Measurements from ENCODE around the gene KRT40.

Gene KRT40

DNA sequence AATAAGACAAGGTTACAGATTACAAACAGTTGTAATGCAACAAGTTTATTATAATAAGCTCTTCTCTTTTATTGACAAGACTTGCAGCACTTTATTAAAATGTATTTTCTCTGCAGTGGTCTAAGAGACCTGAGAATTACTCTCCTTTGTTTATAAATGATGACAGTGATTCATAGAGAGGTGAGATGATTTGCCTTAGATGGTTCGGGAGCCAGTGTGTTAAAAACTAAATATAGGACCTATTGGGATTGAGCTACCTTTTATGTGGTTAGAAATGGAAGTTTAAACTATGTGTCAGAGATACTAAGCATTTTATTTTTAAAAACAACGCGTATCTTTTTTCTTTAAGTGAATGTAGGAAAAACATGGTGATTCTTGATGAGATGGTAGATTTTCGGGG, 12.7 kb upstream of the KRT40 start:
- DNase-seq (ENCODE audit: low read depth), result no peak

- no peak for DNase-seq (ENCODE audit: low read depth)
Observed at GRCh38 chr17:40995116-40995515, 11.0 kb upstream of the KRT40 start.

DNA sequence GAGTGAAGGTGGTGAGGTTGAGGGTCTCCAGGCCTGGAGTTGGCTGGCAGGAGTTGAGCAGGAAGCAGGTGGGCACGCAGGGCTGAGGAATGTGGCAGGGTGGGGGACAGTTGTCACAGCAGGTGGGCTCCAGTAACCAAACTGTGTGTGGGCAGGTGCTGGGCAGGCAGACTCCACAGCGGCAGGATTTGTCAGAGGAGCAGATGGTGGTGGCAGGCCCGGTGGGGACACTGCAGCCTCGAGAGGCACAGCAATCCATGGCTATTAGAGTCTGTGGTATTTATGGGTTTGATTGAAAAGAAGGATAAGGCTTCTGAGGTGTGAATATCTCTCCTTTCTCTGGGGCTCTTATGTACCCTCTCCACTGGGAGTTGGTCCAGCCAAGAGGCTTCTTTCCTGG, 9.7 kb upstream of the KRT40 start, which contains the start of gene KRTAP3-3:
Gene KRTAP3-3, minus strand, starts transcription at position 326 of the 400 bp plus-strand sequence. Its CDS starts 67 bp downstream, at position 259.
- DNase-seq (ENCODE audit: low read depth), result no peak

GRCh38 chr17:40993084-40993483, 9.0 kb upstream of the KRT40 start:
- DNase-seq (ENCODE audit: low read depth), result no peak

- no peak for DNase-seq (ENCODE audit: low read depth)
Observed at GRCh38 chr17:40992666-40993065, 8.5 kb upstream of the KRT40 start.

- no peak for DNase-seq (ENCODE audit: low read depth)
Observed at GRCh38 chr17:40986920-40987319, 2.8 kb upstream of the KRT40 start.

- no peak for DNase-seq (ENCODE audit: low read depth)
Observed at GRCh38 chr17:40981115-40981514, 3.0 kb downstream of the KRT40 start.

DNA sequence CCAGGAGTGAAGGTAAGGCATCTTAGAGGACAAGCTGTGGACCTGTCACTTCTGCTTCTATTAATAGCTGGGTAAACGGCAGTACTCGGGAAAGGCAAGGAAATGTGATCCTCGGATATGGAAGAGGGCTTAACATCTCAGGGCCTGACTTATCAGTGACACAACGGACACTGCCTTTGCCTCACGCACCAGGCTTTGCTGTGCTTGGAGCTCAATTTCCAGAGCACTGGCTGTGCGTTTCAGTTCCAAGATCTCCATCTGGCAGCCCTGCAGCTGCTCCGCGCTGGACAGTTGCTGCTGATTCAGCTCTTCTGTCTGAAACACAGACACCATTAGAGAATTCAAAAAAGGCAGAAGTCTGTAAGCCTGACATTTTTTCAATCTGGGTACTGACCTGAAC, 3.5 kb downstream of the KRT40 start:
- no peak for DNase-seq (ENCODE audit: low read depth)

DNA sequence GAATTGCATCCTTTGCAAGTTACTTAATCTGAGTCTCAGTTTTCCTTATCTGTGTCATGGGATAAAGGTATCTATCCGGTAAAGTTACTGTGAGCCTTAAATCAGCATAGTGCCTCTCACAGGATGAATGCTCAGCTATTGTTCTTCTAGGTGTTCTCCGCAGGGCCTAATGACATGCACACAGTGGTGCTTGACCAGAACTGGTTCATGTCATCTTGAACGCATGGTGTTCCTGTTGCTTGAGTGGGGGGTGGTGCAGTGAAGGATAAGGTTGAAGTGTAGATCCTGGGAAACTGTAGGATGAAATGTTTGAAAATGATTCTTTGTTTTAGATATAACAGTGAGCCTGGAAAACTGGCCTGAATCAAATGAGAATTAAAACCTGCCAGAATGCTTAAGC, 4.0 kb downstream of the KRT40 start:
- DNase-seq (ENCODE audit: low read depth), result no peak

DNA sequence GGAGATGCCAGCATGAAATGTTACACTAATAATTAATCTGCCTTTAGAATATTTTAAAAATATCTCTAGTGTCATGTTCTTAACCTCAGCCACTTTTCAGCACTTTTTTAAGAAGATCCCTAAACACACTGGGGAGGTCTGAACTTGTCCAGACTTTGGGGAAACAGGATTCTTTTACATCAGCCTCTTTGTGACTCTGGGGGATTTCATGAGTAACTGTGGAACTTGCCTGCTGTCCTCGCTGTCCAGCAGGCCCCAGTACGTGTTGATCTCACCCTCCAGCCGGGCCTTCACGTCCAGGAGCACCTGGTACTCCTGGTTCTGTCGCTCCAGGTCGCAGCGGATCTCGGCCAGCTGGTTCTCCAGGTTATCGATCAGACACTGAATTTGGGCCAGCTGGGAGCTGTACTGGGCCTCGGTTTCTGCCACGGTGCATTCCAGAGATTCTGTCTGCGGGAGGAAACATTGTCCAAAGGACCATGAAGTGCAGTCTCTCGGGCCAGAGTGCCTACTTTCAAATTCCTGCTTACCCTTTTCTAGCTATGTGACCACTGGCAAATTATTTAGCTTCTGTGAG, 5.5 kb downstream of the KRT40 start:
- no peak for DNase-seq (ENCODE audit: low read depth)

GRCh38 chr17:40975516-40975915, 8.6 kb downstream of the KRT40 start:
- no peak for DNase-seq (ENCODE audit: low read depth)

- no peak for DNase-seq (ENCODE audit: low read depth)
Observed at GRCh38 chr17:40974366-40974765, 9.8 kb downstream of the KRT40 start.

DNA sequence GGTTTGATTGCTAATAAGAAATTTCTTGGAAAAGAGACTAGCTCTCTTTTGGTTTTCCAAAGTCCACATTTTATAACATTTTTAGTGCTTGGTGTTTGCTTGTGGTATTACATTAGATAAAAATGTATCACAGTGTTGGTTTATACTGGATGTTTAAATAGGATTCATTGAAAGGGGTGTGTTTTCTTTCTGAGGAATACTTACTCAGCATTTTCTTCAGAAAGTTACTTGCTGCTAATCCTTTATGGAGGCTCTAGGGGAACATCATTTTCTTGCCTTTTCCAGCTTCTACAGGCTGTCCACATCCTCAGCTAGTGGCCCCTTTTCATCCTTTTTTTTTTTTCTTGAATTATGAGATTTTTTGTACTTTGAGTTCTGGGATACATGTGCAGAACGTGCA, 16.5 kb downstream of the KRT40 start:
- DNase-seq (ENCODE audit: low read depth), result no peak

- no peak for DNase-seq (ENCODE audit: low read depth)
Observed at GRCh38 chr17:40966848-40967247, 17.3 kb downstream of the KRT40 start, which contains the start of gene KRT39. TSS of gene KRT39 (minus strand) at chr17:40966948. CDS start at chr17:40966856, 92 bp downstream.

GRCh38 chr17:40963838-40964237, 20.3 kb downstream of the KRT40 start:
- no peak for DNase-seq (ENCODE audit: low read depth)

DNA sequence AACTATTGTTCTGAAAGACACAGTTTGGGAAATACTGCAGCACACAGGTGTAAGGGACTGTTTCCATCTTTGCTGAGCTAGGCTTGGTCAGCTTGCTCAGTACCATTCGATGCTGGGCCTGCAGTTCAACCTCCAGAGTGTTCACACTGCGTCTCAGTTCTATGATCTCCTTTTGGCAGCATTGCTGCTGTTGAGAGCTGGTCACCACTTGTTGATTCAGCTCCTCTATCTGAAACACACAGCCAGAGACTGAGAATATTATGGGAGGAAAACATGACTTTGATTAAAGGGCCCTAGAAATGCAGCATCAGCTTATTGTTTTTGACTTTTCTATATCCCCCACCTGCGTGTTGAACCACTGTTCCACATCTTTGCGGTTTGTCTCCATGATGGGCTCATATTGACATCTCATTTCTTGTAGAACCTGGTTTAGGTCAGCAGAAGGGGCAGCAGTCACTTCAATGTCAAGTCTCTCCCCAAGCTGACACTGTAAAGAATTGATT, 22.0 kb downstream of the KRT40 start:
- no peak for DNase-seq (ENCODE audit: low read depth)

DNA sequence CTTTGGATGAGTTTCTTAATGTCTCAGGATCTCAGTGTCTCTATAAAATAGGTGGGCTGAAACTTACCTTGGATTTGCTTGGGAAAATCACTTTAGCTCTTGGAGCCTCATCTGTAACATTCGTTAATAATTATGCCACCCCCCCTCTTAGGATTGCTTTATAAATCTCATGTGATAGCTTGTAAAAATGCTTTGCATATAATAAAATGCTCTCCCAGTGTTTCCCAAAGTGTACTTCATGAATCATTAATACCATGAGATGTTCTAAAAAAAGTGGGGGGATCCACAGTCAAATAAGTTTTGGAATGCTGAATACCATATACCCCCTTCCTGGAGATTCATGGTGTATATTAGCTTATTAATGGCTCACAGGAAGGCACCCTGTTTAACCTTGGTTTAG, 22.5 kb downstream of the KRT40 start:
- DNase-seq (ENCODE audit: low read depth), result no peak

DNA sequence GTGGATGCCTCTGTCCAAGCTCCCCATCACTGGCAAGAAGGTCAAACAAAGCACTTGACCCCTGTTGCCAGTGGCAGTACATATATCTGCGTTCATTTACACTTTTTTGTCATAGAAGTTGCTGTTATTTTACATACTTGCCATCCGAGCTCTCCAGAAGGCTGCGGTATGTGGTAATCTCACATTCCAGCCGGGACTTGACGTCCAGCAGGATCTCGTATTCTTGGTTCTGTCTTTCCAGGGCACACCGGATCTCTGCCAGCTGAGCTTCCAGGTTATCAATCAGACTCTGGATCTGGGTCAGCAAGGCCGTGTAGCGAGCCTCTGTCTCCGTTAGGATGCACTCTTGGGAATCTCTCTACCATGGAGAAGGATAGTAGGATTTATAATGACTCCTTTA, 24.0 kb downstream of the KRT40 start:
- DNase-seq (ENCODE audit: low read depth), result no peak

GRCh38 chr17:40958086-40958953, 25.8 kb downstream of the KRT40 start:
- no peak for DNase-seq (ENCODE audit: low read depth)

DNA sequence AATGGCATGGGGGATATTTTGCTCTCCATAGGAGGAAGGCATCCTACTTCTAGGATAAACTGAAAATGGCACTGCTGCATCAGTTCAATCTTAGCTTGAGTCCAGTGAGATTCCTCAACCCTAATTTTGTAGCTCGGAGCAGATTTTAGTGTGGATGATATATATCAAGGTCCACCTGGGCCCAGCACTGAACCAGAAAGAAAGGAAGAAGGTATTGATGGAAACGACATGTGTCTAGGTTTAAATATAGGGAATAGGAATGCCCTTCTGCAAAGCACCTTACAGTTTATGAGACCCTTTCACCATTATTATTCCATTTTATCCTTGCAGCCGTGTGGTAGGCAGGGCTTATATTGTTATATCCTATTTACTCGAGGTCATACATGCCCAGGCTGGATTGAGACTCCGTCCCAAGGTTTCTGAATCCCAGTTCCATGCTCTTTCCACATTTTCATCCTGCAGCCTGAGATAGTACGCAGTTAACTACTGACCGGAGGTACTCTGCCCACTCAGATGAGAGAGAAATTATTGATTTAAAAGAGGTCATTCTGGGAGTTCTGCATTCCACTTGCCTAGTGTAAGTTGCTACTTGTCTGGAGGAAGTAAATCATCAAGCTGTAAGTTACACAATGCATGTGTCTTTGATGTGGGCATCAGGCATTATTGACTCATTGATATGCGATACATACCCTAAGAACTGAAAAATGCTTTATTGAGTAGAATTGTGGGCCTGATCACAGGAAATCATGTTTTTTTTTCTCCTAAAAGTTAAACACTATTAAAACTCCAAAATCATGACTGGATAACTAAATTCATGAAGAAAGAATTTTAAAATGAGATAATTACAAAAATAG, 27.5 kb downstream of the KRT40 start:
- DNase-seq (ENCODE audit: low read depth), result no peak

- DNase-seq (ENCODE audit: low read depth), result no peak
Observed at GRCh38 chr17:40953881-40954280, 30.2 kb downstream of the KRT40 start.

- DNase-seq (ENCODE audit: low read depth), result no peak
Observed at GRCh38 chr17:40952661-40953060, 31.5 kb downstream of the KRT40 start.

All from stimulated activated CD8-positive, alpha-beta memory T cell treated with anti-CD3 and anti-CD28 coated beads, Interleukin-4, amount 100 ng/mL, for 24 hours (primary cell).